Measurements from ENCODE around the gene MANF. TPM values are rescaled to one million over a fixed set of nuclear protein-coding genes. Genes with fewer than 3 reads are reported as not detected.

Gene MANF
- total and polyA plus RNA-seq, 2 of the 13 experiments (the other 11 are each of a cell fraction or from before 2014, with no cell fraction given) = 55.4 to 269 TPM

- Histone ChIP-seq H3K9me3 (ENCODE audit: low read length) (no peaks in the 10 kb centered on the region), H3K27ac (ENCODE audit: extremely low read length, insufficient read depth, low read length) (peak overlapping the region; percentile 59), H3K27me3 (ENCODE audit: control insufficient read depth in 1 of 2, insufficient read depth in 2 of 2, low read length in 2 of 2) (no peaks in the 10 kb centered on the region), H3K4me3 (replicated peaks in 1 of 3; ENCODE audit: insufficient read depth in 1 of 3, low read depth in 2 of 3, low read length in 3 of 3) (no peak overlapping the region), H3K4me1 (ENCODE audit: insufficient read depth, low read length) (peaks cover 8% of the 10 kb centered on the region; the same call in 1 of the 2 replicates), H3K4me2 (ENCODE audit: low read depth, low read length) (no peak overlapping the region), H2AFZ (ENCODE audit: low read length) (no peak overlapping the region), H3K79me2 (ENCODE audit: insufficient read depth, low read length) (no peaks in the 10 kb centered on the region), H4K20me1 (ENCODE audit: insufficient read depth, low read length) (no peaks in the 10 kb centered on the region), H3K9ac (ENCODE audit: insufficient read depth, low read depth, low read length) (no peak overlapping the region), H3K36me3 (replicated peaks in 1 of 2; ENCODE audit: control insufficient read depth in 1 of 2, insufficient read depth in 2 of 2, low read length in 2 of 2) (peaks cover 7 to 42% of the 10 kb centered on the region in 2 experiments)
- intact Hi-C loops (cut with micrococcal nuclease; ENCODE audit: unreplicated experiment) (loop anchor here (2.0 kb wide), 1 partner anchor 44 kb away; the partner anchor contains the start of gene RBM15B), in situ Hi-C loops (cut with HindIII; ENCODE audit: extremely low pct_ligation_motif_present, low pct_unique_long_range_greater_than_20kb) (no loop called here)
- DNase-seq (ENCODE audit: low spot score) (peak; percentile 48), ATAC-seq (peak; percentile 91), FAIRE-seq (no peak)
- TF ChIP-seq ZMAT3 (CRISPR knock-in tag; conservative IDR thresholded peaks at IDR 0.05) = no peak
- peak; percentile 40; the same call in 1 of the 2 replicates for TF ChIP-seq SMC3 (IDR thresholded peaks at IDR 0.05; ENCODE audit: low read length)
- no peak for TF ChIP-seq RAD21 (CRISPR knock-in tag; IDR thresholded peaks at IDR 0.05)
- TF ChIP-seq ZFX (CRISPR knock-in tag; IDR thresholded peaks at IDR 0.05; ENCODE audit: low read depth) = peak; percentile 42; the same call in 1 of the 2 replicates
- peak; percentile 74 for TF ChIP-seq CTCF (CRISPR knock-in tag; IDR thresholded peaks at IDR 0.05)
- peak; percentile 20; the same call in 1 of the 2 replicates for TF ChIP-seq STAG1 (CRISPR knock-in tag; IDR thresholded peaks at IDR 0.05)
- no TSS peak for BruUV-seq (replicated peaks)
- ChIA-PET POLR2A (no interaction called here), CTCF (ENCODE audit: low intra/inter-chr PET ratio, low total read pairs) (interaction anchor here (1.0 to 1.2 kb wide), 2 partner anchors 44 to 45 kb away, joined by 3 to 4 read pairs; partner anchors contain the start of gene RBM15B)
These were observed 49.7 kb downstream of the MANF start for GRCh38 chr3:51434746-51435327.

Data from HepG2 (cell line).